HG03342 (cell line): ENCODE results near the gene ZNF585A.

Experiments
- ATAC-seq: cut with Tn5 transposase; IDR thresholded peaks from one replicate; pipeline ENCODE4 v1.9.1; 2021; ENCODE audit warnings: mild to moderate bottlenecking, moderate library complexity; ENCODE audit not compliant: unreplicated experiment

Gene ZNF585A

DNA sequence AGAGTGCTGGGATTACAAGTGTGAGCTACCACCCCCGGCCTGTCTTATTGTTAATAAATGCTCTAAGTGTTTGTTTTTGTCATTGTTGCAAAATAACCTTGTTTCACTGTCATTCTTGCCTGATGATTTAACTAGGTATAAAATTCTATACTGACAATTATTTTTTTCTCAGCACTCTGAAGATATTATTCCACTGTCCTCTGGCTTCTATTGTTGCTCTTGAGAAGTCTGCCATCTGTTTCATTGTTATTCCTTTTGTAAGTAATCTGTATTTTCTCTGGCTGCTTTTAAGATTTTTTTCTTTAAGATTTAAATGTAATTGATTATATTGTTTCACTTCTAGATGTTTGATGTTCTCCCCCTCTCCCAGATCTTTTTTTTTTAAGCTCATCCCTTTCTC lies 76.6 kb downstream of the ZNF585A start:
- ATAC-seq: no peak
